NT2/D1 (cell line): ENCODE measurements around the gene C4B.
"Not testable (repeated sequence)": the region's sequence is repeated elsewhere in the genome, so short reads cannot be mapped to it uniquely, and the experiment has no call there.

Experiments used
- YY1 ChIP-seq: IDR thresholded peaks from 2 replicates; pipeline ENCODE4 v1.6.1; 2011; ENCODE audit not compliant: insufficient read length, insufficient read depth
- ZNF274 ChIP-seq: IDR thresholded peaks from 2 replicates; pipeline ENCODE4 v1.6.1; 2011; ENCODE audit warnings: mild to moderate bottlenecking, low read depth, low read length

- not testable (repeated sequence) for TF ChIP-seq ZNF274, YY1
Measured at GRCh38 chr6:32014547-32014946, at the start of gene C4B.
